ENCODE measurements around the gene SLX9. TPM values are rescaled to one million over a fixed set of nuclear protein-coding genes. Genes with fewer than 3 reads are reported as not detected.
A peak's percentile ranks its signal among the peaks of the same experiment; 100 is the strongest.

The SLX9 gene, protein sequence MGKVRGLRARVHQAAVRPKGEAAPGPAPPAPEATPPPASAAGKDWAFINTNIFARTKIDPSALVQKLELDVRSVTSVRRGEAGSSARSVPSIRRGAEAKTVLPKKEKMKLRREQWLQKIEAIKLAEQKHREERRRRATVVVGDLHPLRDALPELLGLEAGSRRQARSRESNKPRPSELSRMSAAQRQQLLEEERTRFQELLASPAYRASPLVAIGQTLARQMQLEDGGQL
- 10 to 100 TPM in 2 of 4 donors, 1 to 10 TPM in 1, not detected in 1; 8.6 to 24.3 (median 10.5) TPM for total RNA-seq

DNA sequence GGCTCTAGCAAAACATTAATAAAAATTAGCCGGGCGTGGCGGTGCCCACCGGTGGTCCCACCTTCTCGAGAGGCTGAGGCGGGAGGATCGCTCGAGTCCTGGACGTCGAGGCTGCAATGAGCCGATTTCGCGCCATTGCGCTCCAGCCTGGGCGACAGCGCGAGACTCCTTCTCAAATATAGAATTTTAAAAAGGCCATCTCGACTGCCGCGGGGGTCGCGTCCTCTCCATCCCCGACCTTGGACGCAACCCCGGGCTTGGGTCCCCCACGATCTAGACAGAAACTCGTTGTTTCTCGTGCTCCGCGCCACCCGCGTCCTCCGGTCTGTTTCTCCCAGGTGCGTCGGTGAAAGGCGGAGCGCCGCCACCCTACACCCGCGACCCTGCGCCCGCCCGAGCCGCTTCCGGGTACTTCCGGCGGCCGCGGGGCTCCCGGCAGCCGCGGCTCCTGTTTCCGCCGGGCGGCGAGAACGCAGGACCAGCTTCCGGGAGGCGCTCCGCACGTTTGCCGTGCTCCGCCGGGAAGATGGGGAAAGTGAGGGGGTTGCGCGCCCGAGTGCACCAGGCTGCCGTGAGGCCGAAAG is at the start of gene SLX9:
Gene SLX9 (plus strand): TSS at position 498 of the 584 bp plus-strand sequence. CDS start 29 bp downstream, at position 527.
- DNase-seq = peak; percentile 59 to 79
- Histone ChIP-seq H3K4me1 (no peaks in the 10 kb centered on the region), H3K9me3 (no peaks in the 10 kb centered on the region), H3K27ac (peak within 1 kb of the TSS; percentile 11 to 45), H3K36me3 (no peaks in the 10 kb centered on the region), H3K4me3 (peak within 1 kb of the TSS; percentile 61 to 72), H3K27me3 (no peaks in the 10 kb centered on the region)
- intact Hi-C loops (cut with DNase I; ENCODE audit: low total_unique reads) = no loop called here
- TF ChIP-seq, protein P1, sequence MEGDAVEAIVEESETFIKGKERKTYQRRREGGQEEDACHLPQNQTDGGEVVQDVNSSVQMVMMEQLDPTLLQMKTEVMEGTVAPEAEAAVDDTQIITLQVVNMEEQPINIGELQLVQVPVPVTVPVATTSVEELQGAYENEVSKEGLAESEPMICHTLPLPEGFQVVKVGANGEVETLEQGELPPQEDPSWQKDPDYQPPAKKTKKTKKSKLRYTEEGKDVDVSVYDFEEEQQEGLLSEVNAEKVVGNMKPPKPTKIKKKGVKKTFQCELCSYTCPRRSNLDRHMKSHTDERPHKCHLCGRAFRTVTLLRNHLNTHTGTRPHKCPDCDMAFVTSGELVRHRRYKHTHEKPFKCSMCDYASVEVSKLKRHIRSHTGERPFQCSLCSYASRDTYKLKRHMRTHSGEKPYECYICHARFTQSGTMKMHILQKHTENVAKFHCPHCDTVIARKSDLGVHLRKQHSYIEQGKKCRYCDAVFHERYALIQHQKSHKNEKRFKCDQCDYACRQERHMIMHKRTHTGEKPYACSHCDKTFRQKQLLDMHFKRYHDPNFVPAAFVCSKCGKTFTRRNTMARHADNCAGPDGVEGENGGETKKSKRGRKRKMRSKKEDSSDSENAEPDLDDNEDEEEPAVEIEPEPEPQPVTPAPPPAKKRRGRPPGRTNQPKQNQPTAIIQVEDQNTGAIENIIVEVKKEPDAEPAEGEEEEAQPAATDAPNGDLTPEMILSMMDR (IDR thresholded peaks at IDR 0.05) = peak in 2 of 4 experiments; percentile 12 to 26
- peak in 1 of 2 donors; percentile 62 for TF ChIP-seq POLR2A (IDR thresholded peaks at IDR 0.05)

DNA sequence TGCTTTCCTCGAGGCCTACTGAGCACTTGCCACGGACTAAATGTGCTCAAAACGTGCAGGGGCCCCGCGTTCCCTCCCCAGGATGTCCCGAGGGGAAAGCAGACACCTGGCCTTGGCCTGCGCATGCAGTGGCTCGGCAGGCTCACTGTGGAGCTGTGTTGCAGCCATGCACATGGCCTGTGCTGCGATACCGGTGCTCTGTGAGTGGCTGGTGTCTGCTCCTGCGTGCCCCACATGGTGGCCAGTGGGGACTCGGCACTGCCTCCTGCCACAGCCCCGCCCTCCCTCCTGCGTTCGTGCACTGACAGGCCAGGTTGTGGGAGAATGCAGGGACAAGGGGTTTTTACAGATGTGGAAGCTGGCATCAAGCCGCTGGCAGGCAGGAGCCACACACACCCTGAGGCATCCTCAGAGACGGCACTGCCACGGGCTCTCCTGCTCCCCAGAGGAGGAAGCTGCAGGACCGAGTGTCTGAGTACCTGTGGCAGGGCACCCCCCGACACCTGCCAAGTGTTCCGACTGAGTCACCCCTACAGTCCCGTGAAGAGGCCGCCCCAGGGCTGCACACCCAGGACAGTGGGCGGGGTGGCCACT is 49.4 kb upstream of the SLX9 start:
- Histone ChIP-seq H3K4me1 (no peaks in the 10 kb centered on the region), H3K36me3 (no peaks in the 10 kb centered on the region), H3K27ac (no peak overlapping the region), H3K9me3 (no peaks in the 10 kb centered on the region), H3K4me3 (no peak overlapping the region), H3K27me3 (no peaks in the 10 kb centered on the region)
- intact Hi-C loops (cut with DNase I; ENCODE audit: low total_unique reads) = no loop called here
- TF ChIP-seq POLR2A (IDR thresholded peaks at IDR 0.05) = no peak
- TF ChIP-seq, protein P1 (IDR thresholded peaks at IDR 0.05) = no peak
- DNase-seq = no peak

DNA sequence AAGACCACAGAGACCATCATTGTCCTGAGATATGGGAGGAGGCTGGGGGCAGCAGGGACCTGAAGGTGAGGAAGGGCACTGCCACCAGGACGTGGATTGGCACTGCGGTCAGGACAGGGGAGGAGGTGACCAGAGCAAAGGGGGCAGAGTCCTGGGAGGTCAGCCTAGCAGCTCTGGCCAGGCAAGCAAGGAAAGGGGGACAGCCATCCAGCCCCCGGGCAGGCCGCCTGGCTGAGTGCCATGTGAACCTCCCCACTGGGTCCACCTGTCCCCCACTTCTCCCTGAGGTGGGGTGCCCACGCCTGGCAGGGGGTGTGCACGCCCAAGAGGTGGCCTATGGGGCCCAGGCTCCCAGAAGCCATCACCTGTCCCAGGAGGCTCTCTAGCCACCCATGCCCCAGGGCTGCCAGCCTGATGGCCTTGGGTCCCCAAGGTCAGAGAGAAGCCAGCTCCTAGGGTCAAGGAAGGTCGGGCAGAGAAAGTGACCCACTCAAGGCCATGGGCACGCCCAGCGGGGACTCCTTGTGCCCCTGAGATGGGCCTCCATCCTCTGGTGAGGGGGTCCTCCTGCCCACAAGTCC is 48.8 kb upstream of the SLX9 start:
- no peaks in the 10 kb centered on the region for H3K4me1 ChIP-seq
- H3K4me3 ChIP-seq = no peak overlapping the region
- no peak for TF ChIP-seq POLR2A (IDR thresholded peaks at IDR 0.05)
- TF ChIP-seq, protein P1 (IDR thresholded peaks at IDR 0.05) = no peak
- intact Hi-C loops (cut with DNase I; ENCODE audit: low total_unique reads) = no loop called here
- no peaks in the 10 kb centered on the region for H3K9me3 ChIP-seq
- no peaks in the 10 kb centered on the region for H3K27me3 ChIP-seq
- H3K36me3 ChIP-seq = no peaks in the 10 kb centered on the region
- DNase-seq = no peak
- no peak overlapping the region for H3K27ac ChIP-seq

DNA sequence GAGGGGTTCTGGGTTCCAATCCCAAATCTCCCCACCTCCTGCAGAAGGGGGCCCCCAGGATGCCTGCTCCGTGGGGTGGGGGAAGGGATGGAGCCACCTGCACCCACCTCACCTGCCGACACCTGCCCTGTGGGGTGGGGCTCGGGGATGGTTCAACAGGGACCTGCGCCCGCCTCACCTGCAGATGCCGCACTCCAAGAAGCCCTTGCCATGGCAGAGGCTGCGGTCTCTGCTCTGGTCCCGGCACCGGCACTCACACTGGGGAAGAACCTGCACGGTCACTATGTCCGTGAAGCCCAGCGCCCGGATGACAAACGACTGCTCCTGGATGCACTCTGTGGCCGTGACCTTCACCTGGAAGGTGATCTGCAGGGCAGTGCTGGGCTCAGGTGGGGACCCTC is 48.2 kb upstream of the SLX9 start:
- DNase-seq = no peak
- Histone ChIP-seq H3K36me3 (no peaks in the 10 kb centered on the region), H3K27ac (no peak overlapping the region), H3K27me3 (no peaks in the 10 kb centered on the region), H3K4me1 (no peaks in the 10 kb centered on the region), H3K9me3 (no peaks in the 10 kb centered on the region), H3K4me3 (no peak overlapping the region)
- intact Hi-C loops (cut with DNase I; ENCODE audit: low total_unique reads) = no loop called here
- TF ChIP-seq, protein P1 (IDR thresholded peaks at IDR 0.05) = no peak
- no peak for TF ChIP-seq POLR2A (IDR thresholded peaks at IDR 0.05)

DNA sequence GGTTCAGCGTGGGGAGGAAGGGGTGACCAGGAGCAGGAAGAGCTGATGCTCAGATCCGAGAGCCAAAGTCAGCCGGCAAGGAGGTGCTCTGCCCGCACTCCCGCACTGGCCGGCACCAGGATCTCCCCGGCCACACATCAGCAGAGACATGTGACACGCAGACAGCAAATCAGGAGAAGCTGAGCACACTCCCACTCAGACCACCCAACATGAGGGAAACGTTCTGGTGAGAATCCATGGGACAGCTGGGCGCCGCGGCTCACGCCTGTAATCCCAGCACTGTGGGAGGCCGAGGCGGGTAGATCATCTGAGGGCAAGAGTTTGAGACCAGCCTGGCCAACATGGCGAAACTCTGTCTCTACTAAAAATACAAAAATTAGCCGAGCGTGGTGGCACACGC is 47.7 kb upstream of the SLX9 start:
- H3K27ac ChIP-seq = no peak overlapping the region
- DNase-seq = no peak
- intact Hi-C loops (cut with DNase I; ENCODE audit: low total_unique reads) = no loop called here
- TF ChIP-seq POLR2A (IDR thresholded peaks at IDR 0.05) = no peak
- TF ChIP-seq, protein P1 (IDR thresholded peaks at IDR 0.05) = no peak
- H3K4me1 ChIP-seq = no peaks in the 10 kb centered on the region
- no peaks in the 10 kb centered on the region for H3K27me3 ChIP-seq
- no peaks in the 10 kb centered on the region for H3K9me3 ChIP-seq
- H3K4me3 ChIP-seq = no peak overlapping the region
- H3K36me3 ChIP-seq = no peaks in the 10 kb centered on the region

Data from uterus (tissue), 4 donors.